Mucosa of gallbladder (tissue), 1 donor: ENCODE results near the gene PLXDC1. TPM values are rescaled to one million over a fixed set of nuclear protein-coding genes. Genes with fewer than 3 reads are reported as not detected.
"Not testable (repeated sequence)": the region's sequence is repeated elsewhere in the genome, so short reads cannot be mapped to it uniquely, and the experiment has no call there.

Experiments
- DNase-seq: peaks from one replicate; pipeline ENCODE4 v3.0.0-alpha.2; 2020; ENCODE audit warnings: low spot score
- total RNA-seq: library from RNA; stranded (reverse); gene quantifications from one replicate; pipeline ENCODE4 v1.2.1, GENCODE V29; 2021
- donor health status: DM: no; HTN: no; CAD: no.

Gene PLXDC1
- total RNA-seq, 1 donor from 2014 or later, result 21.2 TPM

DNA sequence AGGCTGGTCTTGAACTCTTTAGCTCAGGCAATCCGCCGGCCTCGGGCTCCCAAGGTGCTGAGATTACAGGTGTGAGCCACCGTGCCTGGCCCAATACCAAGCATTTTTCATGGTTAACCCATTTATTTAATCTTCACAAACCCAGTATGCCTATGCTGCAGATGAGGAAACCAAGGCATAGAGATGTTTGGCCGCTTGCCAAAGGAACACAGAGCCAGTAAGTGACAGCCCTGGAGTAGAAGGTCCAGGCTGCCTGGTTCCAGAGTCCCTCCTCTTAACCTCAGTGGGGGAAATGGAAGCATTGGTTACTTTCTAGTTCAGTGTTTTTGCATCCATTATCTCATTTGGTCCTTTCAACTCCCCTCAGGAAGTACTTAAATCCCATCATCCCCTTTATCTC is 29.9 kb upstream of the PLXDC1 start:
- DNase-seq, result no peak

DNA sequence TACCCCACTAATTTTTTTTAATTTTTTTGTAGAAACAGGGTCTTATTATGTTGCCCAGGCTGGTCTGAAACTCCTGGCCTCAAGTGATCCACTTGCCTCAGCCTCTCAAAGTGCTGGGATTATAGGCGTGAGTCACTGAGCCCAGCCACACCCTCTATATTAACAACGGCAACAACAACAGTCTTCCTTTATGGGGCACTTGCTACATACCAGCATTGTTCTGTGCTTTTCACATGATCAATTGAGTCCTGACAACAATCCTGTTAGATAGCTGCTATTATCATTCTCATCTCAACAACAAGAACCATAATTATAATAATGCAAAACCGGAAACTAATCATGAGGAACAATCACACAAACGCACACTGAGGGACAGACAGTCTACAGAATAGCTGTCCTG is 27.1 kb upstream of the PLXDC1 start:
- DNase-seq, result no peak

DNA sequence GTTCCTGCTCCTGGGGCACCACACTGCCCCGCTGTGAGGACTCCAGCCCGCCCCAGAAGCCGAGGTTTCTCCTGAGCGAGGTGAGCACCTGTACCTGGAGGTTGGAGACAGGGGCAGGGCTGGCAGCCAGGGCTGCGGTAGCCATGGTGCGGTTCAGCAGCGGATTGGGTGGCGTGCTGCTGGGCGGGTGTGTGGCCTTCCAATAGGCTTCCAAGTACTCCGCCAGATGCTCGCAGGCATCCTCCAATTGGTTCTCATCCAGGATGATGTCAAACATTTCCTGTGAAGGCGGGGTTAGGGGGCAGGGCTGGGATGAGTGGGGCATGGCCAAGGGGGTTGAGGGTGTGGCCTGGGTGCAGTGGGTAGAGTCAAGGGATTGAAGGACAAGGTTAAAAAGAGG is 25.8 kb upstream of the PLXDC1 start:
- DNase-seq, result no peak

DNA sequence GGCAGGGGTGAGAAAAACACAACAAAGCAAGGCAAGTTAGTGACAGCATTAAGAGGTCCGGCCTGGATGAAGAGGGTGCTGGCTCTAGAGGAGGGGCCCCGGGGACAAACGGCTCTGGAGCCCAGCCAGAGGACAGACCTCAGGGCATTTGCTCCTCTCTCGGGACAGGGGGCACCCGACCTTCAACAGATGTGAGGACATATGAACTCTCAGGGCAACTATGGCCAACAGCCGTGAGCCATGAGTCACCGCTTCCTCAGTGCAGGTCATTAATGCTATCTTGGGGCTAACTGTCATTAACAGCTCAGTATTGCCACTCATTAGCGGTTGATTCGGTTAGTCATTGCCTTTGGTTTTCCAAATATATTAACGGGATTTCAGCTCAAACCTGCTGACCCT is 24.3 kb upstream of the PLXDC1 start:
- DNase-seq, result no peak

DNA sequence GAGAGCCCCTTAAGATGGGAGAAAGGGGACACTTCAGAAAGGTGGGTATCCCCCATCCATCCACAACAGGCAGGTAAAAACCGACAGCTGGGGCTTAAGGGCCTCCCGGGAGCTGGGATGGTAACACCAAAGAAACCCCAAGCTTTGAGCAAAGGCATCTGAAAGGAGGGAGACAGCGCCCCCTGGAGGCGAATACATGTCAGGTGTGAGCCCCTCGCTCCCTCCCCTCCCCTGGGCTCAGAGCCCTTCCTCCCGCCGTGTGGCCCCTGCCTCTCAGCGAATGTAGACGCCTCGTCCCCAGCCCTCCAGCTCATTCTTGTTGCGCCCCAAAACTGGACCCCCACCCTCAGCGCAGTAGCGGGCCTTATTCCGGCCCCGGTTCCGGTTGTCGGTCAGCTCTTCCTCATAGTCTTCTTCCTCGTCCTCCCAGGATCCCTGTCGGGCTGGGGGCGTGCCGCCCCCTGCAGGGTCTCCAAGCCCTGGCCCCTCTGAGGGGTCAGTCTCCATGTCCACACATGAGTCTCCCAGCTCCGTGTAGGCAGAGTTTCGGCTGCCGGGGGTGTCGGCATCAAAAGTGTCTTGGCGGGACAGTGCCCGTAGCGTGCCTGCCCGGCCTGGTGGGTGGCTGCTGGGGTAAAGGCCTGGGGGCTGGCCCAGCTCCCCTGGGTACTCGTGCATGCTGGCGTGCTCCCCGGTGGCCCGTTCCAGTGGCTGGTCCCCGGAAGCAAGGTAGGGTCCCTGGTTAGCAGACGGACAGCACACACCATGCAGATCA is 23.7 kb upstream of the PLXDC1 start:
- DNase-seq, result peak; percentile 80

DNA sequence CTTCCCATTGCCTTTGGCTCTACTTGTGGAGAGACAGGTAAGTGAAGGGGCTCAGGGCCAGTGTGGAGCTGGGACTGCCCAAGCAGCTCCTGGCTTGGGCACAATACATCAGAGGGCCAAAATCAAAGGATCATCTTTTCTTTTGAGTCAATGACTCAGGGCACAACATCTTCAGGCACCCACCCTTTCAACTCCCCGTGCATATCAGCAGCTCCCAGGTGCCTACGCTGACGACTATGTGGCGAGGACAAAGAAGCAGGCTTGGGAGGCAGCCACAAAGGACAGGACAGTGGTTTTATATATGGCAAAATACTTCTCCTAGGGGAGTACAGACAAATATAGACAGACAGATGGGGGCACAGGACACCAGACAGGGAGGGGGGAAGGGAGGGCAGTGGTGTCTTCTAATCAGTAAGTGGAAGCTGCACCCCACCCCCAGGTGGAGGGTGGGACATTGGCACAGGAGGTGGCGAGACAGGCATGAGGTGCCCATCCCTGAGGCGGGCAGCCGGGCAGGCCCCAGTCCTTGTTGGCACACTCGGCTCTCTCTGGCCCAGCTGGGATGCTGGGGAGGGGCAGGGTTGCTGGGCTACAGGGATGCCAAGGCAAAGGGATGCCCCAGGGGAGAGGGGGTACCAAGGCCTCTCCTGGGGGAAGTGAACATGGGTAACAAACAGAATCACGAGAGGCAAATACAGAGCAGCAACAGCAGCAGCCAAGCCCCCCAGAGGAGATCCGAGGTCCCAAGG is 22.3 kb upstream of the PLXDC1 start:
- DNase-seq, result no peak

DNA sequence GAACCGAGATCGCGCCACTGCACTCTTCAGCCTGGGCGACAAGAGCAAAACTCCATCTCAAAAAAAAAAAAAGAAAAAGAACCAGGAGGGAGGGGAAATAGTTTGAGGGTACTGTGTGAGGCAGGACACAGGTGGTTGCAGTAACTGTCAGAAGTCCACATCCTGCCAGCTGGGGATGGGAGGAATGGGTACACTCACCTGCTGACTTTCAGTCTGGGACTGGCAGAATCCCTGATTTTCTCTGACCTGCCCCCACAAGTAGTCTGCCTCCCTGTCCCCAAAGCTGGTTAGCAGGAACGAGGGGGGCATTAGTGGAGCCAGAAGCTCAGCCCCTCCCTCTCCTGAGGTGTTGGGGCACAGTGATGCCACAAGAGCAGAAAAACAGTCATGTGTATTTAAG is 21.6 kb upstream of the PLXDC1 start:
- no peak for DNase-seq

DNA sequence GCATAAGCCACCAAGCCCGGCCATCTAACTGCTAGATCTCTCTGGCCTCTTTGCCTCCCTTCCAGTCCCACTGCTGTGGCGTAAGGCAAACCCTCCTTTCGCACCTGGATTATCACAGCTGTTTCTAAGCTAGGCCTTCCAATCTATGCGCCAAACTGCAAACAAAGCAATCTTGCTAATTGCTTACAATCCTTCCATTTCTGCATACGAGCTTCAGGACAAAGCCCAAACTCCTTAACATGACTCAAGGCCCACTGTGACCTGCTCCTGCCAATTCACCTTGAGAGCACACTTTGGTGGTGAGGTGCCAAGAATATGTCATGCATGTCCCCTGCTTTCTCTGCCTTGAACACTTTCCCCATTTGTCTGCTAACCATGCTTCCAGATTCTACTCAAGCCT is 20.5 kb upstream of the PLXDC1 start:
- no peak for DNase-seq

DNA sequence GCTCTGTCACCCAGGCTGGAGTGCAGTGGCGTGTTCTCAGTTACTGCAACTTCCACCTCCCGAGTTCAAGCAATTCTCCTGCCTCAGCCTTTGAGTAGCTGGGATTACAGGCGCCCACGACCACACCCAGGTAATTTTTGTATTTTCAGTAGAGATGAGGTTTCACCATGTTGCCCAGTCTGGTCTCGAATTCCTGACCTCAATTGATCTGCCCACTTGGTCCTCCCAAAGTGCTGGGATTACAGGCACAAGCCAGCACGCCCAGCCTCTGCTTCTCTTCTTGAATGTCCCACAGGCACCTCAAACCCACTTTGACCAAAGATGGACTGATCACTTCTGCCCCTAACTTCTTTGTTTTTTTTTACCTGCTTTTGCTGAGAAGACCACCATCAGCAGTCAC is 19.1 kb upstream of the PLXDC1 start:
- no peak for DNase-seq

DNA sequence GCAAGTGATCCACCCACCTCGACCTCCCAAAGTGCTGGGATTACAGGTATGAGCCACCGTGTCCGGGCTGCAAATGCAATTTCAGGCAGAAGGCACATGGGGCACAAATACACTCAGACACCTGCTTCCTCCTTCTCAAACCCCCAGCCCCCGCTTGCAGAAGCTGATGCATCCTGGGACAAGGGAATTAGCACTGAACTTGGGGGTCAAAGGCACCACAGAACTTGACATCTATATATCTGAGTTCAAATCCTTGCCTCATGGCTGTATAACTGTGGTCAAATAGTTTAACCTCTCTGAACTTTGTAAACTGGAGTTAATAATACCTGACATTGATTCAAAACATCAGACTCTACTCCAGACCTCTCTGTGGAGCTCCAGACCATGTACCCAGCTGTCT is 18.7 kb upstream of the PLXDC1 start:
- no peak for DNase-seq

DNA sequence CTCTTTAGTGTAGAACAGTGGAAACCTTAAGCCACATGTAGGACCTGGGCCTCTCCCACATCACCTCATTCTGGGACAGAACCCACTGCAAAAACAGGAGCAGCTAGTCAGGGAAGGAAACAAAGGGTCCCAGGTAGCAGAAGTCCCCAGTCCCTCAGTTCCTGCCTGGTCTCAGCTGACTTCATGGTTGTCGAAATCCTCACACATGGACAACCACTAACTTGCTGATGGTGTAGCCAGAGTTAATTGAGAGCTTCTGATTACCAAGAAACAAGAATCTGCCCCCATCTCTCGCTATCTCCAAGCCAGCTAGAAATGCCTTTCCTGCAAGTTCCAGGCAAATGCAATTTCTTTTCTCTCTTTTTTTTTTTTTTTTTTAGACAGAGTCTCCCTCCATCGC is 18.1 kb upstream of the PLXDC1 start:
- no peak for DNase-seq

DNA sequence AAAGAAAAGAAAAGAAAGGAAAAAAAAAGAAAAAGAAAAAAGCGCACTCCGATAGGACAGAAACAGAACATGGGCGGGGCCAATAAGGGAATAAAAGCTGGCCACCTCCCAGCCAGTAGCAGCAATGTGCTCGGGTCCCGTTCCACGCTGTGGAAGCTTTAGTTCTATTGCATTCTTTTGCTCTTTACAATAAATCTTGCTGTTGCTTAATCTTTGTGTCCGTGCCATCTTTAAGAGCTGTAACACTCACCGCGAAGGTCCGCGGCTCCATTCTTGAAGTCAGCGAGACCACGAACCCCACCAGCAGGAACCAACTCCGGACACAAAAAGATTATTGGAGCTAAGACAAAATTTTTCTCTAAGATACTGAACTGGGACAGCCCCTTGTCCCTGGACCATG is 17.7 kb upstream of the PLXDC1 start:
- DNase-seq, result no peak

DNA sequence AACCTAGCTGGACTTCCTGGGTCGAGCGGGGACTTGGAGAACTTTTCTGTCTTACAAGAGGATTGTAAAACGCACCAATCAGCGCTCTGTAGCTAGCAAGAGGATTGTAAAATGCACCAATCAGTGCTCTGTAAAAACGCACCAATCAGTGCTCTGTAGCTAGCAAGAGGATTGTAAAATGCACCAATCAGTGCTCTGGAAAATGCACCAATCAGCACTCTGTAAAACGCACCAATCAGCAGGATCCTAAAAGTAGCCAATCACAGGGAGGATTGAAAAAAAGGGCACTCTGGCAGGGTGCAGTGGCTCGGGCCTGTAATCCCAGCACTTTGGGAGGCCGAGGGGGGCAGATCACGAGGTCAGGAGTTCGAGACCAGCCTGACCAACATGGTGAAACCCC is 17.1 kb upstream of the PLXDC1 start:
- not testable (repeated sequence) for DNase-seq

DNA sequence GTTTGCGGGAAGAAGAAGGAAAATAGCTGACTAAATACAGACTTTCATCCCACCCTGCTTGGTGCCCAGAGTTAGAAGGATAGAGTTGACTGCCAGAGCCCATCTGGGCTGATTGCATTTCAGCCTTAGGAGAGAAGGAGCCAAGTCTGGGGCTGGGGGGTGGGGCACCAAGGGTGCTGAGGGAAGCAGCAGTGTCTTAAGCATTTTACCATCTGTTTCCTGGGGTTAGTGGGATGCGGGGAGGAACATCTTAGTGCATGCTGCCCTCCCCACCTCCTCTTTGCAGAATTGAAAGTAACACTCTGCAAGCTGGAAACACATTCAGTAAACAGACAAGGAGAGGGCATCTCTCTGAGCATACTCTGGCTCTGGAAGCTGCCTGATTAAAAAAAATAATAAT is 16.0 kb upstream of the PLXDC1 start:
- no peak for DNase-seq

DNA sequence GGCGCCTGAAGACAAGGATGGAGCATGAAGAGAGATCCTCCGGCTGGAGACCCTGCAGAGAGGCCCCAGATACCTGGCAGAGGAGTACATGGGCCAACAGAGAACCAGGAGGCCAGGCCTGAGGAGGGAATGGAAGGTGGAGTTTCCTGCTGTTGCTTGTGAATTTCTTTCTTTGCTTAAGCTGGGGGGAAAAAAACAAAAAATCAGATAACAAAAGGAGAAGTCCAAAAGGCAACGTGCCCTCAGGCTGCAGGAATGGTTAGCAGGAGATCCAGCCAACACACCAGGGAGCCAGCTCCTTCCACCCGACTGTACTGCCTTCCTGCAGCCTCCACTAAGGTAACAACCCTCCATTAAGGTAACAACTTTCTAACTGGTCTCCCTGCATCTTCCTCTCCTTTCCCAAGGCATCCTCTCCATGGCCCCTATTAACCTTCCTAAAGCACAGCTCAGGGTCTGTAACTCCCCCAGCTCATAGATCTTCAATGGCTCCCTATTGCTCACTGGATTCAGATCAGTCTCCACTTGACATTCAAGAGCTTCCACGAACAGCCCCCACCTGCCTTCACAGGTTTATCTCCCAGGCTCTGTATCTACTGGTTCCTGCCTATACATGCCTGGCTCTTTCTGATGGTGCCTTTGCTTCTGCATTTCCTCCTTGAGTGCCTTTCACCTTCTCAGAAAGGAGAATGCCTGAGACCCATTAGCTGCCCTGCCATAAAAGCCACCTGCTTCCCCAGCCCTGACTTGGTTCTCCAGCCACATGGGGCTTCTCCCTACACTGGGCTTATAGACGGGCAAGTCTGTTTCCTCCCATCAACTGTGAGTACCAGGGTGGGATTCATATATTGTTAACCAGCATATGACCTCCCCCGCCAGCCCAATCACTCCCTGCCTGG is 15.2 kb upstream of the PLXDC1 start:
- no peak for DNase-seq

DNA sequence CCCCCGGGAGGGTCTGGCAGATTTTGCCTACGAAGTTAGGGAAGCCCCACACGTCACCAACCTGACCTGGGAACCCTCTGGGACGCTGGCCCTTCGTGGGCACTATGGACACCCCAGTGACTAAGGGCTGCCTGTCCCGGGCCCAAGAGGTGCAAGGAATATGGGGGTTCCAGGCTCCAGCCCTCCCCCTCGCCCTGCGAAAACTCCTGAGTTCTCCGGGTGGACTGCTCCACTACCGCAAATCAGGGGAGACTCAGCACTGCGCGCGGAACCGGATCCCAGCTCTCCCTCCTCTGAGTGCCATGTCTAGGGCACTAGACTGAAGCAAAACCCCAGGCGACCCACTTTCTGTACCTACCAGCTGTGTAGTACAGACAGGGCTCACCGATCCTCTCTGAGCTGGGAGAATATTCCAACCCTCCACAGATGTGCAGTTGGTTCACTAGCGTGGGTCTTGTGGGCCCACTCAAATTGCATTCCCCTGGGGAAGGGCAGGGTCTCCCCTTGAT is 14.5 kb upstream of the PLXDC1 start, which contains the start of gene ARL5C:
Gene ARL5C (minus strand): TSS at position 321 of the 509 bp plus-strand sequence. CDS start 401 bp downstream, outside the sequence.
- no peak for DNase-seq

DNA sequence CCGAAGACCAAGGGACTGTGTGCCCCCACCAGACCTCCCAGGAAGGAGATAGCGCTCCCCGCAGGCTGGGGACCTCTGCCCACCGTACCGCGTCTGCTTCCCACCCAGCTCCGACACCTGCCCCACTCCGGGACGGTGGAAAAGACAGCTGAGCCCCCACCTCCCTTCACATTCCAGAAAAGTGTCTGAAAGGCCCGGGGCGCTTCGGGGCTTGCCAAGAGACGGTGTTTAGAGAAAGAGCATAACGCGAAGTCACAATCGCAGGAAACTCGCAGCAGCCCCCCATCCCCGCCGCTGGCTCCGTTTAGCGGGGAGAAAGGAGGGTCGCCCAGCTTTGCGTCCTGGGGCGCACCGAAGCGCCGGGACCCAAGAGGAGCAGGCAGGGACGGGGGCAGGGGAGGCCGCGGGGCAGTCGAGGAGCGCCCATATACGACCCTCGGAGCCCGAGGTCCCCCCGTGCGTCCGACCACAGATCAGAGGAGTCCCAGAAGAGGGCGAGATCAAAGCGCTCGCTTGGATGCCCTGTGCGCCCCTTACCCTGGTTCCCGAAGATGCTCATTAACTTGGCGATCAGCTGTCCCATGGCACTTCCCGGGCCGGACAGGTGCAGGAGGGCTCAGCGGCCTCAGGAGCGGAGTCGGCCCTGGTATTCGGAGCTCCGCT is 13.9 kb upstream of the PLXDC1 start:
- DNase-seq, result no peak

DNA sequence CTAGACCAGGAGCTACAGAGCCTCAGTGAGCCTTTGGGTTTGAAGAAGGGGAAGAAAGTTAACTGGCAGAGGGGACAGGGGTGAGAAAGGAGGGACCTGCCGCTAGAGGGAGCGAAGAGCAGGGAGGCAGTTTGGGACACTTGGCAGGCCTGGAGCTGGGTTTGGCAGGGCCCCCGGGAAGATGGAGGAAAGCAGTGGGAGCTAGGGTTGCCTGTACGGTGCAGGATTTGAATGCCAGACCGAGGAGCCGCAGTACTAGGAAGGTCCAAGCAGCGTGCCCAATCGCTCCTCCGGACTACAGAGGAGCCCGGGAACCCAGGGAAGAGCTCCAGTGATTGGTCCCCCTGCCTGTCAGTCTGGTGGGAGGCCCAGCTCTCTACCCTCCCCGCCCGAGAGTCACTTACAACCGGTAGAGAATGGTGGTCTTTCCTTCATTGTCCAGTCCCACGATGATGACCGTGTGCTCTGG is 13.3 kb upstream of the PLXDC1 start:
- peak; percentile 86 for DNase-seq

DNA sequence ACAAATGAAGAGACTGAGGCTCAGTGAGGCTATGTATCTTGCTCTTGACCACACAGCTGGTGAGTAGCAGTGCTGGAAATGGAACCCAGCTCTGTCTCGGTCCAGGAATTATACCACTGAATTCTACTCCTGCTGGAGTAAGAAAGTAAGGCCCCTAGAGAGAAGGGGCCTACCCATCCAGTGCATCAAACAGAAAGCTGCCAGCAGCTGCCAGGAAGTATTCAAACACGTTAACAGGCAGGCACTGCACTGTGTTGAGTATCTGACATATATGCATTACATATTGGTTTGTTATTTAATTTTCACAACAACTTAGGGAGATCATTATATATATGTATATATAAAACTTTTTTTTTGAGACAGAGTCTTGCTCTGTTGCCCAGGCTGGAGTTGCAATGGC is 10.5 kb upstream of the PLXDC1 start:
- DNase-seq, result no peak

DNA sequence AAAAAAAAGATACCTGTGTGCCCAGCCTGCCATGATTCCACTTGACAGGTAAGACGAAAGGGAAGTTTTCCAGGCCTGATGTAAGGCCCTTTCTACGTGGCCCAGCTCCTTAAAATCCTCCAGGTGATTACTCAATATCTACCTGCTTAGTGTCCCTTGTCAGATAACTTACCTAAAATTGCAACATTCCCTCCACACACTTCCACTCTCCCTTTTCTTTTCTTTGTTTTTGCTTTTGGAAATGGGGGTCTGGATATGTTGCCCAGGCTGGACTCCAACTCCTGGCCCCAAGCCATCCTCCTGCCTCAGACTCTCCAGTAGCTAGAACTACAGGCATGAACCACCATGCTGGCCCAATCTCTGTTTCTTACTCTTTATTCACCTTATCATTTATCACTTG is 7.2 kb upstream of the PLXDC1 start:
- no peak for DNase-seq

DNA sequence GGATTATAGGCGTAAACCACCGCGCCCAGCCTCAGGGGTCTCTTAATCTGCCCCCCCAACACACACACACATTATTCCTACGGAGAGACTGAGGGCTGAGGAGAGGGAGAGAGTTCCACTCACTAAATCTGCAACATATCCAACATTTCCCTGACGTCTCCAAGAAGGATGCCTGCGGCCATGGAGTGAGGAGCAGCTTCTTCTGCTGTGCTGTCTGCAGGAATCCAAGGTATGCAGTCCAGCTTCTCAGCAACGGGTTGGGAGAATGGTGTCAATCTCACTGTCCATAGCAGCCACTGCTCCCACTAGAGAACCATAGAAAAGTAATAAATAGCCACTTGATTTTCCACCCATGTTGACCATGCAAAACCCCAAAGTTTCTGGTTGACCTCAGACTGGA is 5.1 kb upstream of the PLXDC1 start:
- DNase-seq, result no peak
